Gastroesophageal sphincter (tissue), 3 donors: Measurements from ENCODE around the gene SPINK6.

ENCODE experiments used
- CTCF ChIP-seq, 4 experiments: fragments of 200-600 bp in 2 of 4; fragments of 450-650 bp in 2 of 4; sonication (generic) in 1 of 4; IDR thresholded peaks; one replicate each; pipeline ENCODE4 v1.5.1; 2017 to 2019; ENCODE audit warnings: antibody characterized with exemption in 4 of 4, mild to moderate bottlenecking in 2 of 4, moderate library complexity in 2 of 4
- POLR2A ChIP-seq, 2 donors: fragments of 450-650 bp; IDR thresholded peaks; one replicate each; pipeline ENCODE4 v1.6.1; 2017; ENCODE audit warnings: antibody characterized with exemption in 2 of 2, mild to moderate bottlenecking in 2 of 2, moderate library complexity in 1 of 2

DNA sequence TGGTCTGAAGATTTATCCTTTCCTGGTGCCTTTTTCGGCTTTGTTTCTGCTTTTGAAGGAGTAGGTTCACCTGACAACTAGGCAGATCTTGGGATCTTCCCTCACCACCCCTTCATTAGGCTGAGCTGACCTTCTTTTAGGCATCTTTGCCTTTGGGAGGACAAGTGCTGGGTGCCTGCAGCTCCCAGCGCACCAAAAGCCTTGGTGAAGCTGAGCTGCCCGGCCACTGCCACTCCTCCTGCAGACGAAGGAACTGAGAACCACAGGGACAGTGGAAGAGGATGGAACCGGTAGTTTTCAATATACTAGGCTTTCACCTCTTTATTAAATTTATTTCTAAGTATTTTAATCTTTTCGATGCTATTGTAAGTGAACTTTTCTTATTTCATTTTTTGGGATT, 18.7 kb downstream of the SPINK6 start:
- TF ChIP-seq CTCF (IDR thresholded peaks at IDR 0.05) (no peak), POLR2A (IDR thresholded peaks at IDR 0.05) (no peak)
